Mucosa of descending colon (tissue), 3 donors: ENCODE data around the gene TRH. TPM values are rescaled to one million over a fixed set of nuclear protein-coding genes. Genes with fewer than 3 reads are reported as not detected.

Source experiments
- ATAC-seq: fragments of 200-7000 bp; cut with Tn5 transposase; one replicate; pipeline ENCODE4 v1.9.1; 2020; ENCODE audit warnings: mild to moderate bottlenecking, moderate library complexity
- DNase-seq, 3 donors: peaks; one replicate each; pipeline ENCODE4 v3.0.0-alpha.2; 2020
- H3K36me3 ChIP-seq: fragments of 200-600 bp; one replicate; pipeline ENCODE4 v1.8.0; 2021; ENCODE audit warnings: low read depth, mild to moderate bottlenecking
- H3K4me1 ChIP-seq: fragments of 200-600 bp; one replicate; pipeline ENCODE4 v1.8.0; 2021; ENCODE audit warnings: low read depth, mild to moderate bottlenecking
- H3K4me3 ChIP-seq: fragments of 200-600 bp; one replicate; pipeline ENCODE4 v1.8.0; 2021; ENCODE audit warnings: mild to moderate bottlenecking
- H3K9me3 ChIP-seq: fragments of 200-600 bp; one replicate; pipeline ENCODE4 v1.8.0; 2021; ENCODE audit warnings: mild to moderate bottlenecking
- intact Hi-C, 2 donors: fragments of 100-400 bp; cut with DNase I in 1 of 2; cut with micrococcal nuclease in 1 of 2; formaldehyde crosslinking; loops; one replicate each; pipeline versions ENCODE4 v1.11.0 to v1.11.1; 2022; cut with DNase I, micrococcal nuclease
- total RNA-seq, 3 donors: library from RNA; stranded (reverse); fragmentation: NEBNext Ultra II Directional in 2 of 3; extraction: Animal tissue kit (Norgen Biotek cat#: 25700) in 2 of 3; gene quantifications; one replicate each; pipeline versions ENCODE4 v1.2.1 to v1.2.4, GENCODE V29; 2021 to 2023
- TF ChIP-seq, protein P1 (sequence below): fragments of 200-600 bp; IDR thresholded peaks from one replicate; pipeline ENCODE4 v1.8.0; 2022; ENCODE audit warnings: antibody characterized with exemption, mild to moderate bottlenecking
- donor health status: DM: no; HTN: no; CAD: no; lungs with moderate emphysema.
- donor health status: DM: no; HTN: no; CAD: no.
- donor health status: DM: no; HTN: yes; CAD: no.

The TRH gene
- total RNA-seq, 3 donors from 2014 or later, result not detected

GRCh38 chr3:129965937-129966336 is 8.6 kb upstream of the TRH start:
- intact Hi-C loops, result no loop called here
- Histone ChIP-seq H3K4me3 (no peak overlapping the region), H3K36me3 (no peaks in the 10 kb centered on the region), H3K9me3 (no peaks in the 10 kb centered on the region), H3K4me1 (no peaks in the 10 kb centered on the region)
- DNase-seq, result no peak
- no peak for ATAC-seq
- TF ChIP-seq, protein P1, sequence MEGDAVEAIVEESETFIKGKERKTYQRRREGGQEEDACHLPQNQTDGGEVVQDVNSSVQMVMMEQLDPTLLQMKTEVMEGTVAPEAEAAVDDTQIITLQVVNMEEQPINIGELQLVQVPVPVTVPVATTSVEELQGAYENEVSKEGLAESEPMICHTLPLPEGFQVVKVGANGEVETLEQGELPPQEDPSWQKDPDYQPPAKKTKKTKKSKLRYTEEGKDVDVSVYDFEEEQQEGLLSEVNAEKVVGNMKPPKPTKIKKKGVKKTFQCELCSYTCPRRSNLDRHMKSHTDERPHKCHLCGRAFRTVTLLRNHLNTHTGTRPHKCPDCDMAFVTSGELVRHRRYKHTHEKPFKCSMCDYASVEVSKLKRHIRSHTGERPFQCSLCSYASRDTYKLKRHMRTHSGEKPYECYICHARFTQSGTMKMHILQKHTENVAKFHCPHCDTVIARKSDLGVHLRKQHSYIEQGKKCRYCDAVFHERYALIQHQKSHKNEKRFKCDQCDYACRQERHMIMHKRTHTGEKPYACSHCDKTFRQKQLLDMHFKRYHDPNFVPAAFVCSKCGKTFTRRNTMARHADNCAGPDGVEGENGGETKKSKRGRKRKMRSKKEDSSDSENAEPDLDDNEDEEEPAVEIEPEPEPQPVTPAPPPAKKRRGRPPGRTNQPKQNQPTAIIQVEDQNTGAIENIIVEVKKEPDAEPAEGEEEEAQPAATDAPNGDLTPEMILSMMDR, result no peak

DNA sequence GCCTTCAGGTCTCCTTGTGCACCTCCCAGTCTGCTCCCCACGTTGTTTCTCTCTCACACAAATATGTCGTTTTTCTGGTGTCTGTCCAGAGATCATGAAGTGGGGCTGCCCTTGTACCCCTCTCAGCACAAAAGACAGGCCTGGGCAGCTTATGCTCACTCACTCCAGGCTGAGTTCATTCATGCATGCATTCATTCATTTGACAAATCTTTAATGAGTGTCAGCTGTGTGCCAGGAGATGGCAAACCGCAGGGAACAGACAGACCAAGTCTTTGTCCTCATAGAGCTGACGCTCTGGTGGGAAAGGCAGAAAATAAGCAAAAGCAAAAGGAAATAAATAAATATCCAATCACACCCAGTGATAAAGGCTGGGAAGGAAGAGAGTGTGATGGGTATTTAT is 7.6 kb upstream of the TRH start:
- no peaks in the 10 kb centered on the region for H3K9me3 ChIP-seq
- TF ChIP-seq, protein P1, result no peak
- DNase-seq, result no peak
- ATAC-seq, result no peak
- intact Hi-C loops, result no loop called here
- no peaks in the 10 kb centered on the region for H3K36me3 ChIP-seq
- H3K4me3 ChIP-seq, result no peak overlapping the region
- no peaks in the 10 kb centered on the region for H3K4me1 ChIP-seq

DNA sequence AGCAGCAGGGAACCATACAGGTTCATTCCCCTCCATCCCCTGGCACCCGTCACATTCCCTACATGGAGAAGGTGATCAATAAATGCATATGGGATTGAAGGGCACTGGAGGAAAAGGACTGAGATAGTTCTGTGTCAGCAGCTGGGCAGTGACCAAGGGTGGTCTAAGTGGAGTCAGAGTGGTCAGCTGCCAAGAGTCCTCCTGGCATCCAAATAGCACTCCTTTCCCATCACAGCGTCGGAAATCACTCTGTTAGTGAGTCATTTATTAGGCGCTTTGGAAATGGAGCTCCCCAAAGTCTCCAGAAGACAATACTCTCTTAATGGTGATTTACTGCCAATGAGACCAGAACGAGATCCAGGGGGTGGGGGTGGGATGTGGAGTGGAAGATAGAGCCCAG is 6.8 kb upstream of the TRH start:
- intact Hi-C loops, result no loop called here
- no peaks in the 10 kb centered on the region for H3K4me1 ChIP-seq
- no peak for DNase-seq
- H3K9me3 ChIP-seq, result no peaks in the 10 kb centered on the region
- no peak overlapping the region for H3K4me3 ChIP-seq
- no peak for ATAC-seq
- TF ChIP-seq, protein P1, result no peak
- no peaks in the 10 kb centered on the region for H3K36me3 ChIP-seq

GRCh38 chr3:129971351-129972052 is 3.0 kb upstream of the TRH start:
- Histone ChIP-seq H3K36me3 (no peaks in the 10 kb centered on the region), H3K4me1 (peaks cover 8% of the 10 kb centered on the region), H3K9me3 (no peaks in the 10 kb centered on the region), H3K4me3 (no peak overlapping the region)
- no peak for ATAC-seq
- TF ChIP-seq, protein P1, result no peak
- DNase-seq, result no peak
- intact Hi-C loops, result no loop called here

GRCh38 chr3:129972301-129972700 is 2.2 kb upstream of the TRH start:
- intact Hi-C loops, result no loop called here
- no peak for ATAC-seq
- no peak for DNase-seq
- H3K36me3 ChIP-seq, result no peaks in the 10 kb centered on the region
- H3K9me3 ChIP-seq, result no peaks in the 10 kb centered on the region
- peaks cover 8% of the 10 kb centered on the region for H3K4me1 ChIP-seq
- no peak overlapping the region for H3K4me3 ChIP-seq
- TF ChIP-seq, protein P1, result no peak
